ENCODE results near the gene TRIM17. TPM values are rescaled to one million over a fixed set of nuclear protein-coding genes. Genes with fewer than 3 reads are reported as not detected.

TRIM17 gene
- total and polyA plus RNA-seq, 2 of the 8 experiments (the other 6 are each of a cell fraction or from before 2014, with no cell fraction given), result 1.1 to 2.2 TPM

GRCh38 chr1:228437424-228437962, 20.8 kb upstream of the TRIM17 start:
- WGBS, 2 experiments (ENCODE audit: extremely low coverage in 1 of 2, insufficient coverage in 1 of 2, insufficient read length in 1 of 2, insufficient replicate concordance in 2 of 2, low coverage in 1 of 2, low lambda C conversion rate in 2 of 2, missing lambda C conversion rate in 1 of 2), result 87% methylated on average over 7 of the region's 7 CpGs; no CpG with 5 or more reads in 1 of the 2 experiments
- POLR2A ChIA-PET (ENCODE audit: partially characterized antibody), result interaction anchor here (1.3 kb wide), 1 partner anchor 20 kb away, joined by 4 read pairs; a partner anchor contains a TSS
- FAIRE-seq (no peak), DNase-seq (ENCODE audit: low read depth in 1 of 2, low spot score in 2 of 2) (no peak)
- Histone ChIP-seq H3K4me3 (ENCODE audit: extremely low read depth in 1 of 4, insufficient read depth in 2 of 4, low read depth in 3 of 4, low read length in 4 of 4) (no peak overlapping the region), H2AK5ac (ENCODE audit: low read depth, low read length) (no peak overlapping the region), H3K4me2 (ENCODE audit: insufficient read depth in 1 of 2, low read depth in 2 of 2, low read length in 2 of 2) (no peak overlapping the region), H3K9me3 (ENCODE audit: insufficient read depth in 2 of 2, low read depth in 1 of 2, low read length in 1 of 2) (no peaks in the 10 kb centered on the region), H3K4me1 (replicated peaks in 1 of 4; ENCODE audit: control insufficient read depth in 3 of 4, insufficient read depth in 4 of 4, low read length in 3 of 4) (no peaks in the 10 kb centered on the region), H3K79me2 (ENCODE audit: control insufficient read depth in 1 of 2, insufficient read depth in 2 of 2, low read length in 2 of 2) (no peaks in the 10 kb centered on the region), H3K23me2 (ENCODE audit: low read depth, low read length) (no peaks in the 10 kb centered on the region), H4K8ac (ENCODE audit: extremely low read depth, insufficient read depth, low read length) (no peak overlapping the region), H2BK15ac (ENCODE audit: low read length) (no peak overlapping the region), H4K5ac (ENCODE audit: insufficient read length, low read depth, low read length) (no peak overlapping the region), H3K18ac (ENCODE audit: extremely low read depth, low read length) (no peak overlapping the region), H3K27me3 (replicated peaks in 1 of 4; ENCODE audit: control insufficient read depth in 3 of 4, extremely low read depth in 1 of 4, insufficient read depth in 3 of 4, low read length in 3 of 4) (peaks cover 12 to 54% (median 30%) of the 10 kb centered on the region in 4 experiments; a peak in 6 of 7 replicates), H3K4ac (replicated peaks; ENCODE audit: insufficient read length, low read depth, low read length) (no peak overlapping the region), H4K20me1 (replicated peaks in 1 of 2; ENCODE audit: control insufficient read depth in 1 of 2, insufficient read depth in 2 of 2, low read length in 2 of 2) (no peaks in the 10 kb centered on the region), H3K27ac (ENCODE audit: low read depth, low read length) (no peak overlapping the region), H3K36me3 (ENCODE audit: control insufficient read depth in 2 of 4, insufficient read depth in 4 of 4, low read length in 3 of 4) (no peaks in the 10 kb centered on the region), H4K91ac (replicated peaks; ENCODE audit: insufficient read length, low read length) (no peak overlapping the region), H2BK12ac (ENCODE audit: low read depth, low read length) (no peak overlapping the region), H2BK5ac (ENCODE audit: low read depth, low read length) (no peak overlapping the region), H2BK20ac (ENCODE audit: low read length) (no peak overlapping the region), H3K79me1 (ENCODE audit: low read depth, low read length) (no peaks in the 10 kb centered on the region), H3K23ac (ENCODE audit: insufficient read length) (no peak overlapping the region), H2AFZ (ENCODE audit: low read length) (no peak overlapping the region), H3K56ac (replicated peaks; ENCODE audit: insufficient read length, low read depth, low read length) (no peak overlapping the region), H3K9ac (replicated peaks in 1 of 4; ENCODE audit: extremely low read depth in 1 of 4, low read depth in 3 of 4, low read length in 3 of 4) (no peak overlapping the region), H2BK120ac (replicated peaks; ENCODE audit: low read depth, low read length) (no peak overlapping the region), H3K14ac (ENCODE audit: insufficient read length) (no peak overlapping the region)
- CTCF ChIA-PET (ENCODE audit: partially characterized antibody), result interaction anchor here (3.9 kb wide), 1 partner anchor 14 kb away, joined by 17 read pairs; a partner anchor contains a TSS
- TF ChIP-seq SP4 (IDR thresholded peaks at IDR 0.05; ENCODE audit: low read length) (no peak), ZNF274 (IDR thresholded peaks at IDR 0.05; ENCODE audit: borderline replicate concordance, extremely low read depth, low read length) (no peak), SIN3A (conservative IDR thresholded peaks at IDR 0.05 in 1 of 2, IDR thresholded peaks at IDR 0.05 in 1 of 2; ENCODE audit: low read depth in 1 of 2, low read length in 2 of 2) (no peak), ATF3 (IDR thresholded peaks at IDR 0.05; ENCODE audit: insufficient read depth, low read depth, low read length) (no peak)
